ENCODE measurements around the gene IQCE.

Gene IQCE

GRCh38 chr7:2621948-2622640, 63.3 kb downstream of the IQCE start:
- Histone ChIP-seq H3K9ac (ENCODE audit: low read length) (no peak overlapping the region), H2AFZ (ENCODE audit: low read length) (no peak overlapping the region), H3K4me2 (ENCODE audit: low read depth, low read length) (no peak overlapping the region), H4K20me1 (ENCODE audit: insufficient read depth, low read length) (no peaks in the 10 kb centered on the region), H3K4me1 (ENCODE audit: low read length) (no peaks in the 10 kb centered on the region), H3K9me2 (replicated peaks; ENCODE audit: insufficient read depth, low read length) (no peaks in the 10 kb centered on the region), H3K9me3 (replicated peaks; ENCODE audit: insufficient read depth, low read length) (no peaks in the 10 kb centered on the region), H3K27ac (ENCODE audit: low read length) (no peak overlapping the region), H3F3A (ENCODE audit: insufficient read depth, low read length) (no peaks in the 10 kb centered on the region), H3K79me2 (ENCODE audit: low read length) (no peaks in the 10 kb centered on the region), H3K27me3 (replicated peaks; ENCODE audit: insufficient read depth, low read length) (peaks cover 68% of the 10 kb centered on the region), H3K4me3 (ENCODE audit: low read length) (no peak overlapping the region), H3K36me3 (replicated peaks; ENCODE audit: insufficient read depth, low read length) (no peaks in the 10 kb centered on the region)
- no peak for DNase-seq
- TF ChIP-seq EZH2phosphoT487 (IDR thresholded peaks at IDR 0.05; ENCODE audit: low read length) (no peak), EZH2 (optimal IDR thresholded peaks at IDR 0.05; ENCODE audit: low read depth, low read length) (no peak)
- TF ChIP-seq, protein P1, sequence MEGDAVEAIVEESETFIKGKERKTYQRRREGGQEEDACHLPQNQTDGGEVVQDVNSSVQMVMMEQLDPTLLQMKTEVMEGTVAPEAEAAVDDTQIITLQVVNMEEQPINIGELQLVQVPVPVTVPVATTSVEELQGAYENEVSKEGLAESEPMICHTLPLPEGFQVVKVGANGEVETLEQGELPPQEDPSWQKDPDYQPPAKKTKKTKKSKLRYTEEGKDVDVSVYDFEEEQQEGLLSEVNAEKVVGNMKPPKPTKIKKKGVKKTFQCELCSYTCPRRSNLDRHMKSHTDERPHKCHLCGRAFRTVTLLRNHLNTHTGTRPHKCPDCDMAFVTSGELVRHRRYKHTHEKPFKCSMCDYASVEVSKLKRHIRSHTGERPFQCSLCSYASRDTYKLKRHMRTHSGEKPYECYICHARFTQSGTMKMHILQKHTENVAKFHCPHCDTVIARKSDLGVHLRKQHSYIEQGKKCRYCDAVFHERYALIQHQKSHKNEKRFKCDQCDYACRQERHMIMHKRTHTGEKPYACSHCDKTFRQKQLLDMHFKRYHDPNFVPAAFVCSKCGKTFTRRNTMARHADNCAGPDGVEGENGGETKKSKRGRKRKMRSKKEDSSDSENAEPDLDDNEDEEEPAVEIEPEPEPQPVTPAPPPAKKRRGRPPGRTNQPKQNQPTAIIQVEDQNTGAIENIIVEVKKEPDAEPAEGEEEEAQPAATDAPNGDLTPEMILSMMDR (IDR thresholded peaks at IDR 0.05; ENCODE audit: low read length), result no peak

DNA sequence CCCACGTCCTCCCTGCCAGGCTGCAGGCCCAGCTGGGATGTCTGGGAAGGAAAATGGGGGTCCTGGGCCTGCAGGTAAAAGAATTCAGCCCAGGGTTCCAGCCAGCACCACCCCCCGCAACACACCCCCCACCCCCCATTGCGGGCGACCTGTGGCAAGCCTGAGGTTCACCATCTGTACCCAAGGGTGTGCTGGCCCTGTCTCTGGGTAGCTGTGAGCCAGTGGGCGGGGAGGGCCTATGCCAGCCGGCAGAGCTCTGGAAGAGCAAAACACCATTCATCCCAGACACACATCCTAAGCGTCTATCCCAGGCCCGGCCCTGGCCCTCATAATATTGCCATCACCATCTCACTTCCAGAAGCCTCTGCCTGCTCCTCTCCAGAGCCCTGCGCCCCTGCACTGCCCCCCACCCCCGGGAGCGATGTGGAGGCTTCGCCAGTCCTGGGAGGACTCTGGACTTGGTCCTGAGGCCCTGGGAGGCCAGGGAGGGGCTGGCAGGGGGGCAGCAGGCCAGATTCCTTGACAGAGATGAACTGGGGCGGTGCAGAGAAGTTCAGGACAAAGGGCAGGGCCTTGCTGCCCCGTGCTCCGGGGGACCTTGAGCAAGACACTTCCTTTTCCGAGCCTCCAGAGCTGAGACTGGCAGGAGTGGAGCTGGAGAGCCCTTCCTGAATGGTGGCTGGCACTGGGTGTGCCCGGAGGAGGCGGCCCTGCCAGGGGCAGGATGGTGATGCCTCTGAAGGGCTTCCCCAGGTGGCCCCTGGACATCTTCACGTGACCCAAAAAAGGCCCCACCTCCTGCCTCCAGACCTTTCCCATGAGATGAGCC, 64.3 kb downstream of the IQCE start:
- Histone ChIP-seq H3K9me2 (replicated peaks; ENCODE audit: insufficient read depth, low read length) (no peaks in the 10 kb centered on the region), H3K27me3 (replicated peaks; ENCODE audit: insufficient read depth, low read length) (peaks cover 74% of the 10 kb centered on the region), H3K9ac (ENCODE audit: low read length) (no peak overlapping the region), H2AFZ (ENCODE audit: low read length) (no peak overlapping the region), H3K79me2 (ENCODE audit: low read length) (no peaks in the 10 kb centered on the region), H3K27ac (ENCODE audit: low read length) (no peak overlapping the region), H3K4me1 (ENCODE audit: low read length) (no peaks in the 10 kb centered on the region), H4K20me1 (ENCODE audit: insufficient read depth, low read length) (no peaks in the 10 kb centered on the region), H3K36me3 (replicated peaks; ENCODE audit: insufficient read depth, low read length) (no peaks in the 10 kb centered on the region), H3K4me2 (ENCODE audit: low read depth, low read length) (no peak overlapping the region), H3K4me3 (ENCODE audit: low read length) (no peak overlapping the region), H3K9me3 (replicated peaks; ENCODE audit: insufficient read depth, low read length) (no peaks in the 10 kb centered on the region), H3F3A (ENCODE audit: insufficient read depth, low read length) (no peaks in the 10 kb centered on the region)
- TF ChIP-seq EZH2 (optimal IDR thresholded peaks at IDR 0.05; ENCODE audit: low read depth, low read length), result no peak
- TF ChIP-seq, protein P1 (IDR thresholded peaks at IDR 0.05; ENCODE audit: low read length), result no peak
- no peak for TF ChIP-seq EZH2phosphoT487 (IDR thresholded peaks at IDR 0.05; ENCODE audit: low read length)
- DNase-seq, result no peak

GRCh38 chr7:2623698-2624014, 64.9 kb downstream of the IQCE start:
- DNase-seq, result no peak
- Histone ChIP-seq H3K9me2 (replicated peaks; ENCODE audit: insufficient read depth, low read length) (no peaks in the 10 kb centered on the region), H3F3A (ENCODE audit: insufficient read depth, low read length) (no peaks in the 10 kb centered on the region), H3K4me3 (ENCODE audit: low read length) (no peak overlapping the region), H3K4me2 (ENCODE audit: low read depth, low read length) (no peak overlapping the region), H3K36me3 (replicated peaks; ENCODE audit: insufficient read depth, low read length) (no peaks in the 10 kb centered on the region), H3K9ac (ENCODE audit: low read length) (no peak overlapping the region), H3K9me3 (replicated peaks; ENCODE audit: insufficient read depth, low read length) (no peaks in the 10 kb centered on the region), H3K4me1 (ENCODE audit: low read length) (no peaks in the 10 kb centered on the region), H3K27me3 (replicated peaks; ENCODE audit: insufficient read depth, low read length) (peaks cover 75% of the 10 kb centered on the region), H3K27ac (ENCODE audit: low read length) (no peak overlapping the region), H3K79me2 (ENCODE audit: low read length) (no peaks in the 10 kb centered on the region), H2AFZ (ENCODE audit: low read length) (no peak overlapping the region), H4K20me1 (ENCODE audit: insufficient read depth, low read length) (no peaks in the 10 kb centered on the region)
- TF ChIP-seq EZH2 (optimal IDR thresholded peaks at IDR 0.05; ENCODE audit: low read depth, low read length) (no peak), EZH2phosphoT487 (IDR thresholded peaks at IDR 0.05; ENCODE audit: low read length) (no peak)
- TF ChIP-seq, protein P1 (IDR thresholded peaks at IDR 0.05; ENCODE audit: low read length), result no peak

Data from MM.1S (cell line).